OCI-LY7 (cell line): ENCODE measurements around the gene DNAJC6. TPM values are rescaled to one million over a fixed set of nuclear protein-coding genes. Genes with fewer than 3 reads are reported as not detected.

ENCODE experiments used
- BruUV-seq: library from RNA; stranded (reverse); fragments of 400-500 nt; replicated peaks from 2 replicates; lab custom pipeline; 2021; lab: Mats Ljungman, UMichigan
- CTCF ChIA-PET: fragments of 300-600 bp; sonication (Branson Sonifier 250); formaldehyde crosslinking; loops from one replicate; lab custom pipeline; 2022; ENCODE audit warnings: antibody characterized with exemption; ENCODE audit not compliant: unreplicated experiment; lab: Charles Lee
- POLR2A ChIA-PET: fragments of 300-600 bp; sonication (Branson Sonifier 250); formaldehyde crosslinking; loops from one replicate; lab custom pipeline; 2022; ENCODE audit warnings: antibody characterized with exemption; lab: Charles Lee
- DNase-seq: peaks from one replicate; pipeline ENCODE4 v3.0.0-alpha.2; 2015; ENCODE audit warnings: low spot score
- H2AFZ ChIP-seq: fragments of 200-600 bp; sonication (generic), shearing (Covaris generic); 2 replicates; pipeline ENCODE4 v1.6.1; 2014; ENCODE audit warnings: mild to moderate bottlenecking, antibody characterized with exemption, low read length, moderate library complexity
- H3K27ac ChIP-seq: fragments of 200-600 bp; sonication (generic); 2 replicates; pipeline ENCODE4 v1.5.1; 2014; ENCODE audit warnings: mixed run types, low read depth, mild to moderate bottlenecking, moderate library complexity, low read length, inconsistent platforms; ENCODE audit not compliant: poor library complexity, severe bottlenecking
- H3K36me3 ChIP-seq: fragments of 200-600 bp; sonication (generic); 2 replicates; pipeline ENCODE4 v1.6.1; 2014; ENCODE audit warnings: mild to moderate bottlenecking, antibody characterized with exemption, low read length, moderate library complexity, mixed read lengths; ENCODE audit not compliant: insufficient read depth
- H3K4me1 ChIP-seq: fragments of 200-600 bp; sonication (generic); 2 replicates; pipeline ENCODE4 v1.5.1; 2014; ENCODE audit warnings: mild to moderate bottlenecking, low read length; ENCODE audit not compliant: insufficient read depth, poor library complexity, severe bottlenecking
- H3K4me2 ChIP-seq: fragments of 200-600 bp; sonication (generic); 2 replicates; pipeline ENCODE4 v1.6.1; 2014; ENCODE audit warnings: mild to moderate bottlenecking, low read length
- H3K4me3 ChIP-seq: fragments of 200-600 bp; sonication (generic); 2 replicates; pipeline ENCODE4 v1.5.1; 2014; ENCODE audit warnings: mild to moderate bottlenecking, low read depth, low read length; ENCODE audit not compliant: poor library complexity, severe bottlenecking
- H3K79me2 ChIP-seq: fragments of 200-600 bp; sonication (generic); 2 replicates; pipeline ENCODE4 v1.6.1; 2016; ENCODE audit warnings: low read depth, mild to moderate bottlenecking, low read length, moderate library complexity, mixed read lengths; ENCODE audit not compliant: insufficient read depth
- H3K9me2 ChIP-seq: fragments of 200-600 bp; sonication (generic); 2 replicates; pipeline ENCODE4 v1.6.1; 2016; ENCODE audit warnings: mild to moderate bottlenecking, low read length, mixed read lengths; ENCODE audit not compliant: insufficient read depth
- H3K9me3 ChIP-seq: fragments of 200-600 bp; sonication (generic); 2 replicates; pipeline ENCODE4 v1.6.1; 2014; ENCODE audit warnings: mild to moderate bottlenecking, mixed run types, low read length, mixed read lengths
- H4K20me1 ChIP-seq: fragments of 200-600 bp; sonication (generic); 2 replicates; pipeline ENCODE4 v1.6.1; 2014; ENCODE audit warnings: mild to moderate bottlenecking, antibody characterized with exemption, low read length, moderate library complexity, mixed read lengths; ENCODE audit not compliant: insufficient read depth
- EZH2phosphoT487 ChIP-seq: fragments of 200-600 bp; sonication (generic); IDR thresholded peaks from 2 replicates; pipeline ENCODE4 v1.6.1; 2018; ENCODE audit warnings: low read depth, borderline replicate concordance, mild to moderate bottlenecking, mixed run types, antibody characterized with exemption, low read length, moderate library complexity, mixed read lengths
- intact Hi-C: fragments of 100-400 bp; cut with micrococcal nuclease; formaldehyde crosslinking; loops from one replicate; pipeline ENCODE4 v1.10.0; 2022; ENCODE audit not compliant: unreplicated experiment
- total RNA-seq, 2 experiments: library from RNA; depleted of rRNA in 1 of 2; stranded (reverse); fragments of >200 nt in 1 of 2; shearing (Covaris generic) in 1 of 2; gene quantifications; 2 replicates each; pipeline ENCODE4 v1.2.3, GENCODE V29; 2014 to 2022
- TF ChIP-seq, protein P1 (sequence below): fragments of 200-600 bp; sonication (generic); conservative IDR thresholded peaks from 2 replicates; pipeline ENCODE4 v1.5.1; 2014; ENCODE audit warnings: mild to moderate bottlenecking, antibody characterized with exemption, low read length, moderate library complexity, mixed read lengths

Gene DNAJC6
- total RNA-seq, 2 experiments from 2014 or later: 6.6 to 10.2 TPM

DNA sequence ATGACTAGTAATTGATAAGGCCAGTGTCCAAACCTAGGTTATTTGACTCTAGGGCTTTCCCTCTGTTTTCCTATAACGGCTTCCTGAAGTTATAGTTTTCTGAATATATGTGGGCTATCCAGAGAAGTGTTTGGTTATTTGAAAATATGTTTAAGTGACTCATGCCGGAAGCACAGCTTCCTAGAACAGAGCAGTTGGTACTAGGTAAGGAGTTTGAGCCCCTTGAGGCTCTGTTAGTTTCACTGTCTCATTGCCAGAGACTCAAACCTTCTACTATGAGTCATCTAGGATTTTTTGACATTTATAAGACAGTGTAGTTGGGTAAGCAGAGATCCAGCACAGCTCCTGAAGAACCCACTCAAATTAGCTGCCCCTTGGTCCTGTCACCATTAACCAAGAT is 84.0 kb downstream of the DNAJC6 start:
- no peak overlapping the region for H3K27ac ChIP-seq
- H3K9me3 ChIP-seq: no peaks in the 10 kb centered on the region
- H4K20me1 ChIP-seq: no peaks in the 10 kb centered on the region
- no peak overlapping the region for H3K4me3 ChIP-seq
- H3K36me3 ChIP-seq: peaks cover 19% of the 10 kb centered on the region; the same call in 1 of the 2 replicates
- TF ChIP-seq, protein P1, sequence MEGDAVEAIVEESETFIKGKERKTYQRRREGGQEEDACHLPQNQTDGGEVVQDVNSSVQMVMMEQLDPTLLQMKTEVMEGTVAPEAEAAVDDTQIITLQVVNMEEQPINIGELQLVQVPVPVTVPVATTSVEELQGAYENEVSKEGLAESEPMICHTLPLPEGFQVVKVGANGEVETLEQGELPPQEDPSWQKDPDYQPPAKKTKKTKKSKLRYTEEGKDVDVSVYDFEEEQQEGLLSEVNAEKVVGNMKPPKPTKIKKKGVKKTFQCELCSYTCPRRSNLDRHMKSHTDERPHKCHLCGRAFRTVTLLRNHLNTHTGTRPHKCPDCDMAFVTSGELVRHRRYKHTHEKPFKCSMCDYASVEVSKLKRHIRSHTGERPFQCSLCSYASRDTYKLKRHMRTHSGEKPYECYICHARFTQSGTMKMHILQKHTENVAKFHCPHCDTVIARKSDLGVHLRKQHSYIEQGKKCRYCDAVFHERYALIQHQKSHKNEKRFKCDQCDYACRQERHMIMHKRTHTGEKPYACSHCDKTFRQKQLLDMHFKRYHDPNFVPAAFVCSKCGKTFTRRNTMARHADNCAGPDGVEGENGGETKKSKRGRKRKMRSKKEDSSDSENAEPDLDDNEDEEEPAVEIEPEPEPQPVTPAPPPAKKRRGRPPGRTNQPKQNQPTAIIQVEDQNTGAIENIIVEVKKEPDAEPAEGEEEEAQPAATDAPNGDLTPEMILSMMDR: no peak
- TF ChIP-seq EZH2phosphoT487: no peak
- DNase-seq: no peak
- ChIA-PET CTCF (no interaction called here), POLR2A (interaction anchor here (0.6 to 1.2 kb wide), 6 partner anchors 10 to 1744 kb away, joined by 3 to 4 read pairs (median 3); no protein-coding TSS in a partner anchor)
- H2AFZ ChIP-seq: no peak overlapping the region
- H3K9me2 ChIP-seq: no peaks in the 10 kb centered on the region
- no peaks in the 10 kb centered on the region for H3K79me2 ChIP-seq
- H3K4me1 ChIP-seq: no peaks in the 10 kb centered on the region
- no peak overlapping the region for H3K4me2 ChIP-seq
- intact Hi-C loops: no loop called here
- no TSS peak for BruUV-seq

DNA sequence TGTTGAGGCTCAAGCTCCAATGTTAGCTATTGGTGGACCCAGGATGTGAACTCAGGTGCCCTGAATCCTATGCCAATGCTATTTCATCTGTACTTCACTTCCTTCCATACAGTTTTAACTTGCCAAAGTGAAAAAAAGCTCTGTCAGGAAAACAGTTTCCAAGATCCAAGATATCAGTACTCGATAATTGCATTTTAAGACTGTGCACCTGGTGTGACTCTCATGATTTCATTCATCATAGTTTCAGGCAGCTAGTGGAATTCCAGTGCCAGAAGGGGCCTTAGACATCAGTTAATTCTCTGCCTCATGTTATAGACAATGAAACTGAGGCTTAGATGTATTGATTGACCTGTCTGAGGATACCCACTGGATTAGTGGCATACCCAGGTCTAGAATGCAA is 84.6 kb downstream of the DNAJC6 start:
- intact Hi-C loops: no loop called here
- DNase-seq: no peak
- Histone ChIP-seq H2AFZ (no peak overlapping the region), H3K79me2 (no peaks in the 10 kb centered on the region), H4K20me1 (no peaks in the 10 kb centered on the region), H3K9me3 (no peaks in the 10 kb centered on the region), H3K4me1 (no peaks in the 10 kb centered on the region), H3K4me3 (no peak overlapping the region), H3K27ac (no peak overlapping the region), H3K9me2 (no peaks in the 10 kb centered on the region), H3K36me3 (peaks cover 19% of the 10 kb centered on the region; the same call in 1 of the 2 replicates), H3K4me2 (no peak overlapping the region)
- ChIA-PET CTCF (no interaction called here), POLR2A (interaction anchor here (1.0 to 1.2 kb wide), 3 partner anchors 10 to 20 kb away, joined by 3 to 4 read pairs (median 4); no protein-coding TSS in a partner anchor)
- TF ChIP-seq, protein P1: no peak
- no peak for TF ChIP-seq EZH2phosphoT487
- BruUV-seq: no TSS peak

DNA sequence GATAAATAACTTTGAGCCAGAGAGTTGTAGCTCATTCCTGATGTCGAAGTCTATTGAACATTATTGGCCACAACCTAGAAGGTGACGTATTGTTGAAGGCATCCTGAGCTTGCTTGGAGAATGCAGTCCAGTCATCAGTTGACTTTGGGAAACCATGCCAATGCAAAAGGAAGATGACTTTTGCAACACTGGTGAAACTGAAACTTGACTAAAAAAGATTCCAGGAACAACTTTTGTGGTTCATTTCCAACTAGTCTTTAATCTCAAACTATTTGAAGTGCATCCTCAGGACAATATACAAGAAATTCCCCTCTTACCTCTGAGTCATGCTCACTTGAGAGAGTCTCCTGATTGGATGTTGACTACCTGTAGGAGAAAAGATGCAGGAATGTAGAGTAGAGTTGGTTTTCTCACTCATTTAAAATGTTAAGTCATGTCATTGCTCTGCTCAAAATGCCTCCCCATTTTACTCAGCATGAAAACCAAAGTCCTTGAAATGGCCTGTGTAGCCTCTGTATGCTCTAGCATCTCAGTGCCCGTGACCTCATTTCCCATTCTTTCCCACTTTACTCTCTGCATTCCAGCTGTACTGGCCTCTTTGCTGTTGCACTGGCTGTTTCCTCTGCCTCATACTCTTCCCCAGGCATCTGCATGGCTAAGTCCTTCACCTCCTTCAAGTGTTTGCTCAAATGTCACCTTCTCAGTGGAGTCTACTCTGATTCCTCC is 86.7 kb downstream of the DNAJC6 start:
- no peaks in the 10 kb centered on the region for H3K4me1 ChIP-seq
- no peaks in the 10 kb centered on the region for H3K9me3 ChIP-seq
- no peak overlapping the region for H3K4me2 ChIP-seq
- H3K4me3 ChIP-seq: no peak overlapping the region
- H3K79me2 ChIP-seq: no peaks in the 10 kb centered on the region
- no peaks in the 10 kb centered on the region for H3K9me2 ChIP-seq
- intact Hi-C loops: no loop called here
- ChIA-PET CTCF (no interaction called here), POLR2A (no interaction called here)
- peaks cover 17% of the 10 kb centered on the region; the same call in 1 of the 2 replicates for H3K36me3 ChIP-seq
- H2AFZ ChIP-seq: no peak overlapping the region
- TF ChIP-seq, protein P1: no peak
- no peak for TF ChIP-seq EZH2phosphoT487
- H3K27ac ChIP-seq: no peak overlapping the region
- H4K20me1 ChIP-seq: no peaks in the 10 kb centered on the region
- no TSS peak for BruUV-seq
- DNase-seq: no peak
